WERI-Rb-1 (cell line): ENCODE data around the gene HOXA9.

Experiments
- DNase-seq: peaks from one replicate; pipeline ENCODE4 v3.0.0-alpha.2; 2020
- H3K27ac ChIP-seq: fragments of 250-450 bp; sonication (Bioruptor Pico); 2 replicates; pipeline ENCODE4 v1.5.1; 2020; ENCODE audit warnings: mild to moderate bottlenecking, moderate library complexity
- H3K27me3 ChIP-seq: fragments of 250-450 bp; sonication (Bioruptor Pico); 2 replicates; pipeline ENCODE4 v1.5.1; 2021; ENCODE audit warnings: mild to moderate bottlenecking, low read depth, moderate library complexity; ENCODE audit not compliant: insufficient read depth, severe bottlenecking
- H3K36me3 ChIP-seq: fragments of 250-450 bp; sonication (Bioruptor Pico); 2 replicates; pipeline ENCODE4 v1.5.1; 2020; ENCODE audit warnings: mild to moderate bottlenecking, moderate library complexity
- H3K4me3 ChIP-seq: 2 replicates; pipeline ENCODE4 v1.5.1; 2011; ENCODE audit warnings: low read depth, mild to moderate bottlenecking, control low read depth, low read length
- H3K9me3 ChIP-seq: fragments of 250-450 bp; sonication (Bioruptor Pico); 2 replicates; pipeline ENCODE4 v1.5.1; 2021; ENCODE audit warnings: mild to moderate bottlenecking, moderate library complexity; ENCODE audit not compliant: severe bottlenecking
- CTCF ChIP-seq: IDR thresholded peaks from 2 replicates; pipeline ENCODE4 v1.5.1; 2011; ENCODE audit warnings: low read depth, mild to moderate bottlenecking, control low read depth, inconsistent platforms, low read length

HOXA9 gene

DNA sequence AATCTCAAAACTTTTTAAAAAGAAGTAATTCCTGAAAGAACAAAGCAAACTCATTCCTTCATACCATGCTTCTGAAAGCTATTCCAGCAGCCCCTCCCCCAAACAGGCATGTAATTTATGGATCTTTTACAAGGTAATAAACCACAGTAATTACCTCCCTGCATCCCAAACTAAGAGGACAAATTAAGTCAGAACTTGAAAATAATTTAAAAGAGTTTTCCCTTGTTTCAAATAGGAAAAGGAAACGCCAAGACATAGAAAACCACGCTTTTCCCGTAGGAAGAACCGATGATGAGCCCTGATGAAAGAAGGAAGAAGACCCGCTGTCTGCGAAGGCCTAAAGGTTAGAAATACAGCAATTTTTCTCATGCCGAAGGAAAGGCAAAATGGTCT is 43.7 kb downstream of the HOXA9 start:
- H3K36me3 ChIP-seq, result no peaks in the 10 kb centered on the region
- peaks cover 69% of the 10 kb centered on the region for H3K27me3 ChIP-seq
- H3K9me3 ChIP-seq, result no peaks in the 10 kb centered on the region
- no peak overlapping the region for H3K4me3 ChIP-seq
- TF ChIP-seq CTCF, result no peak
- no peak for DNase-seq
- H3K27ac ChIP-seq, result no peak overlapping the region

- H3K27ac ChIP-seq, result no peak overlapping the region
- no peak for DNase-seq
- no peaks in the 10 kb centered on the region for H3K36me3 ChIP-seq
- peaks cover 72% of the 10 kb centered on the region for H3K27me3 ChIP-seq
- H3K4me3 ChIP-seq, result no peak overlapping the region
- H3K9me3 ChIP-seq, result no peaks in the 10 kb centered on the region
- TF ChIP-seq CTCF, result no peak
Observed at GRCh38 chr7:27119412-27119911, 45.9 kb downstream of the HOXA9 start.

GRCh38 chr7:27118580-27118979 is 46.8 kb downstream of the HOXA9 start:
- TF ChIP-seq CTCF, result no peak
- no peak overlapping the region for H3K4me3 ChIP-seq
- H3K27me3 ChIP-seq, result peaks cover 65% of the 10 kb centered on the region
- DNase-seq, result no peak
- H3K9me3 ChIP-seq, result no peaks in the 10 kb centered on the region
- H3K27ac ChIP-seq, result no peak overlapping the region
- no peaks in the 10 kb centered on the region for H3K36me3 ChIP-seq

- H3K9me3 ChIP-seq, result no peaks in the 10 kb centered on the region
- H3K27ac ChIP-seq, result no peak overlapping the region
- H3K36me3 ChIP-seq, result no peaks in the 10 kb centered on the region
- TF ChIP-seq CTCF, result no peak
- peaks cover 65% of the 10 kb centered on the region for H3K27me3 ChIP-seq
- DNase-seq, result no peak
- no peak overlapping the region for H3K4me3 ChIP-seq
Observed at GRCh38 chr7:27117887-27118491, 47.3 kb downstream of the HOXA9 start.

DNA sequence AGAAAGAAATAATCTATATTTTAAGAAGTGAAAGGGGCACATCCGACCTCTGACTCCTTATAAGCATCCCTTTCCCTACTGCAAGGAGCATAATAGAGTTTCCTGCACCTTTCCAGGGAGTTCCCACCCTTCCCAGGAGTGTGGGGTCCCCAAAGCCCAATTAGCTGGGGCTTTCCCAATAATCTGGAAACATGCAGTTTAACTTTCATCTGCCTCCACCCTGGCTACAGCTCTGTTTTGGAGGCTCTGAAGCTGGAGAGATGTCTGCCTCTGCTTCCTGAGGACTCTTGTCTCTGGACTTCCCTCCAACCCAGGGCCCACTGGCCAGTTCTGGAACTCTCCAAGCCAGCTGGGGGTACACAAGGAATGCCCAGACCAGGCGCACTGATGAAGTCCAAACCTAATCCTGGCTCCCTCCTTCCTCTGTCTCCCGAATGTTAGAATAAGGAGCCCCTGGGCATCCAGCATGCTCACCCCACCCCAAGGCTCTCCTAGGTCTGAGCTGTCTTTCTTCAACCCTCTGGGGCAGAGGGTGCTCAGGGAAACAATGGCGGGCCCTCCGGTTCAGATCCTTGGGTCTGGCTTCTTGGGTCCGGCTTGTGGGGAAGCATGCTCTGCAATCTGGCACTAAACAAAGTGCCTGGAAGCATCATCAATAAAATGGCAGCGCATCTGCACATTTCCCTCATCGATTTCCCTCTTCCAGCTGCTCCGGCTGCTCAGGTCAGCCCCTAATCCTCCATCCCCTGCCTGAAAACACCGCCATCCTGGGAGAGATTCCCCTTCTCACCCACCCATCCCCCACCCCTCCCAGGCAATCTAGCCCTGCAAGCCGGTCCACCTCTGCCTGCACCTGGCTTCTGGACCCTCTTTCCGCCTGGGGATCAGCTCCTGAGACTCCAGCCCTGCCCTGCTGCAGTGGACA is 48.1 kb downstream of the HOXA9 start:
- Histone ChIP-seq H3K4me3 (no peak overlapping the region), H3K9me3 (no peaks in the 10 kb centered on the region), H3K36me3 (no peaks in the 10 kb centered on the region), H3K27me3 (peaks cover 66% of the 10 kb centered on the region), H3K27ac (no peak overlapping the region)
- no peak for DNase-seq
- no peak for TF ChIP-seq CTCF
